HCT116 (cell line): ENCODE measurements around the gene IL18. TPM values are rescaled to one million over a fixed set of nuclear protein-coding genes. Genes with fewer than 3 reads are reported as not detected.
A peak's percentile ranks its signal among the peaks of the same experiment; 100 is the strongest.

Experiments
- ATAC-seq: fragments of 200-7000 bp; cut with Tn5 transposase; 2 replicates; pipeline ENCODE4 v1.9.1; 2020; ENCODE audit warnings: mild to moderate bottlenecking, moderate library complexity
- BruUV-seq: library from RNA; stranded (reverse); fragments of 400-500 nt; replicated peaks from 2 replicates; lab custom pipeline; 2021; lab: Mats Ljungman, UMichigan
- CTCF ChIA-PET: fragments of 300-600 bp; sonication (Branson Sonifier 250); formaldehyde crosslinking; loops from one replicate; lab custom pipeline; 2021; ENCODE audit warnings: antibody characterized with exemption; lab: Charles Lee
- POLR2A ChIA-PET: fragments of 300-600, 350-600 bp; sonication (Branson Sonifier 250); formaldehyde crosslinking; loops from one replicate; lab custom pipeline; 2021; ENCODE audit warnings: antibody characterized with exemption; lab: Charles Lee
- RAD21 ChIA-PET, 2 experiments: fragments of 300-600 bp; sonication (Branson Sonifier 250); formaldehyde crosslinking; loops; one replicate each; lab custom pipeline; 2023; ENCODE audit warnings: low total read pairs in 2 of 2; ENCODE audit not compliant: uncharacterized antibody in 2 of 2, unreplicated experiment in 2 of 2, low non-redundant PET in 1 of 2; lab: Charles Lee
- DNase-seq: peaks from one replicate; pipeline ENCODE4 v3.0.0-alpha.2; 2010; ENCODE audit warnings: low read depth, low spot score
- H2AFZ ChIP-seq: fragments of 200-600 bp; shearing (Covaris generic), sonication (generic); 2 replicates; pipeline ENCODE4 v1.6.1; 2017; ENCODE audit warnings: low read depth, mixed run types, mixed read lengths, antibody characterized with exemption, low read length; ENCODE audit not compliant: poor library complexity, severe bottlenecking
- H3K27ac ChIP-seq: 2 replicates; pipeline ENCODE4 v1.5.1; 2012; ENCODE audit warnings: low read depth, low read length
- H3K27me3 ChIP-seq: fragments of 200-600 bp; sonication (generic); 2 replicates; pipeline ENCODE4 v1.6.1; 2016; ENCODE audit warnings: mixed run types, low read length, mixed read lengths; ENCODE audit not compliant: insufficient read depth
- H3K36me3 ChIP-seq, 2 experiments: fragments of 200-500 bp in 1 of 2; fragments of 200-600 bp in 1 of 2; sonication (Bioruptor generic) in 1 of 2; sonication (generic) in 1 of 2; 2 replicates each; pipeline versions ENCODE4 v1.5.1 to v1.6.1; 2014 to 2016; ENCODE audit warnings: low read length in 2 of 2, inconsistent platforms in 1 of 2, mixed read lengths in 1 of 2, mixed run types in 1 of 2; ENCODE audit not compliant: insufficient read depth in 2 of 2, control insufficient read depth in 1 of 2
- H3K4me1 ChIP-seq, 2 experiments: fragments of 200-600 bp in 1 of 2; sonication (generic) in 1 of 2; 2 replicates each; pipeline versions ENCODE4 v1.5.1 to v1.6.1; 2012 to 2017; ENCODE audit warnings: low read length in 2 of 2, inconsistent platforms in 1 of 2, mild to moderate bottlenecking in 1 of 2, mixed read lengths in 1 of 2, mixed run types in 1 of 2, moderate library complexity in 1 of 2; ENCODE audit not compliant: insufficient read depth in 2 of 2, control insufficient read depth in 1 of 2
- H3K4me2 ChIP-seq: fragments of 200-600 bp; sonication (generic); 2 replicates; pipeline ENCODE4 v1.6.1; 2017; ENCODE audit warnings: mixed run types, low read length, mixed read lengths
- H3K4me3 ChIP-seq, 2 experiments: fragments of 200-600 bp in 1 of 2; sonication (generic) in 1 of 2; replicated peaks in 1 of 2; 2 replicates each; pipeline ENCODE4 v1.5.1; 2011 to 2016; ENCODE audit warnings: low read length in 2 of 2, control low read depth in 1 of 2, low read depth in 1 of 2, mild to moderate bottlenecking in 1 of 2, mixed read lengths in 1 of 2, mixed run types in 1 of 2
- H3K79me2 ChIP-seq: fragments of 200-600 bp; sonication (generic); 2 replicates; pipeline ENCODE4 v1.6.1; 2017; ENCODE audit warnings: mild to moderate bottlenecking, mixed run types, low read length, moderate library complexity, mixed read lengths; ENCODE audit not compliant: insufficient read depth
- H3K9ac ChIP-seq: fragments of 200-600 bp; sonication (generic); 2 replicates; pipeline ENCODE4 v1.6.1; 2016; ENCODE audit warnings: low read length, mixed read lengths
- H3K9me2 ChIP-seq: fragments of 200-600 bp; sonication (generic), shearing (Covaris generic); 2 replicates; pipeline ENCODE4 v1.6.1; 2017; ENCODE audit warnings: mixed run types, mild to moderate bottlenecking, moderate library complexity; ENCODE audit not compliant: insufficient read depth
- H3K9me3 ChIP-seq, 2 experiments: fragments of 200-500 bp in 1 of 2; fragments of 200-600 bp in 1 of 2; sonication (Bioruptor generic) in 1 of 2; sonication (generic) in 1 of 2; 2 replicates each; pipeline ENCODE4 v1.6.1; 2014 to 2017; ENCODE audit warnings: low read length in 2 of 2, mixed read lengths in 2 of 2, inconsistent platforms in 1 of 2, low read depth in 1 of 2, mild to moderate bottlenecking in 1 of 2, mixed run types in 1 of 2, moderate library complexity in 1 of 2; ENCODE audit not compliant: control insufficient read depth in 1 of 2, insufficient read depth in 1 of 2
- H4K20me1 ChIP-seq: fragments of 200-600 bp; sonication (generic), shearing (Covaris generic); 2 replicates; pipeline ENCODE4 v1.6.1; 2017; ENCODE audit warnings: mixed run types, mild to moderate bottlenecking, moderate library complexity; ENCODE audit not compliant: insufficient read depth
- CBX3 ChIP-seq: IDR thresholded peaks from 2 replicates; pipeline ENCODE4 v1.6.1; 2012; ENCODE audit warnings: low read depth
- CEBPB ChIP-seq: IDR thresholded peaks from 2 replicates; pipeline ENCODE4 v1.6.1; 2012; ENCODE audit warnings: low read depth
- CTCF ChIP-seq, 3 experiments: fragments of 200-600 bp in 1 of 3; sonication (generic) in 1 of 3; IDR thresholded peaks in 2 of 3; conservative IDR thresholded peaks in 1 of 3; 2 replicates each; pipeline ENCODE4 v1.5.1; 2012 to 2017; ENCODE audit warnings: low read depth in 2 of 3, low read length in 2 of 3, antibody characterized with exemption in 1 of 3, borderline replicate concordance in 1 of 3, control low read depth in 1 of 3, mild to moderate bottlenecking in 1 of 3, mixed read lengths in 1 of 3, mixed run types in 1 of 3, moderate library complexity in 1 of 3; ENCODE audit not compliant: insufficient read depth in 1 of 3
- EGR1 ChIP-seq: IDR thresholded peaks from 2 replicates; pipeline ENCODE4 v1.6.1; 2012; ENCODE audit warnings: low read depth
- ELF1 ChIP-seq: IDR thresholded peaks from 2 replicates; pipeline ENCODE4 v1.6.1; 2012; ENCODE audit warnings: low read depth, borderline replicate concordance
- MAX ChIP-seq: IDR thresholded peaks from 2 replicates; pipeline ENCODE4 v1.6.1; 2012
- RAD21 ChIP-seq: IDR thresholded peaks from 2 replicates; pipeline ENCODE4 v1.6.1; 2012; ENCODE audit warnings: low read depth, mild to moderate bottlenecking
- REST ChIP-seq: IDR thresholded peaks from 2 replicates; pipeline ENCODE4 v1.6.1; 2012; ENCODE audit warnings: low read depth
- SIN3A ChIP-seq: IDR thresholded peaks from 2 replicates; pipeline ENCODE4 v1.6.1; 2012; ENCODE audit warnings: low read depth
- TCF7L2 ChIP-seq: IDR thresholded peaks from 2 replicates; pipeline ENCODE4 v1.7.0; 2011; ENCODE audit warnings: borderline replicate concordance, inconsistent platforms; ENCODE audit not compliant: insufficient read depth, insufficient read length; ENCODE audit errors: extremely low read depth
- ZBTB33 ChIP-seq: IDR thresholded peaks from 2 replicates; pipeline ENCODE4 v1.6.1; 2011; ENCODE audit warnings: mild to moderate bottlenecking, low read length, moderate library complexity; ENCODE audit not compliant: insufficient replicate concordance; ENCODE audit errors: extremely low read depth
- ZNF274 ChIP-seq: fragments of 200-500 bp; sonication (Bioruptor generic); IDR thresholded peaks from 2 replicates; pipeline ENCODE4 v1.6.1; 2014; ENCODE audit warnings: mild to moderate bottlenecking, low read depth, low read length, inconsistent platforms
- intact Hi-C: fragments of 100-400 bp; cut with micrococcal nuclease; formaldehyde crosslinking; loops from 2 replicates; pipeline ENCODE4 v1.10.0; 2022
- total RNA-seq: library from RNA; stranded (reverse); gene quantifications from one replicate; pipeline ENCODE4 v1.2.1, GENCODE V29; 2021; ENCODE audit not compliant: unreplicated experiment

IL18 gene
- total RNA-seq, 1 experiment from 2014 or later = 112 TPM

- ATAC-seq = no peak
- Histone ChIP-seq H3K9me3 (no peaks in the 10 kb centered on the region), H3K36me3 (no peaks in the 10 kb centered on the region), H3K9ac (no peak within 1 kb of the TSS), H3K79me2 (peaks cover 18% of the 10 kb centered on the region), H3K4me2 (no peak within 1 kb of the TSS; the same call in 1 of the 2 replicates), H3K4me1 (peaks cover 11 to 34% of the 10 kb centered on the region in 2 experiments), H4K20me1 (no peaks in the 10 kb centered on the region), H3K27ac (no peak within 1 kb of the TSS), H3K4me3 (no peak within 1 kb of the TSS), H3K27me3 (no peaks in the 10 kb centered on the region), H2AFZ (peak within 1 kb of the TSS; percentile 37), H3K9me2 (no peaks in the 10 kb centered on the region)
- ChIA-PET CTCF (no interaction called here), RAD21 (no interaction called here), POLR2A (no interaction called here)
- intact Hi-C loops = no loop called here
- no peak for TF ChIP-seq ZBTB33
- no peak for TF ChIP-seq ZNF274
- TF ChIP-seq CBX3 = no peak
- BruUV-seq = no TSS peak
- DNase-seq = no peak
These were observed 3.3 kb upstream of the IL18 start, which contains the start of gene TEX12 for GRCh38 chr11:112167145-112167544. Gene TEX12, plus strand, starts transcription at chr11:112167372. Its CDS starts 1,897 bp downstream, at chr11:112169269.

- Histone ChIP-seq H4K20me1 (no peaks in the 10 kb centered on the region), H3K36me3 (peaks cover 0 to 4% of the 10 kb centered on the region in 2 experiments; a peak in 2 of 4 replicates), H3K27ac (no peak overlapping the region), H3K27me3 (no peaks in the 10 kb centered on the region), H3K9ac (no peak overlapping the region), H3K4me3 (no peak overlapping the region), H2AFZ (peak overlapping the region; percentile 37), H3K9me3 (no peaks in the 10 kb centered on the region), H3K79me2 (peaks cover 24% of the 10 kb centered on the region), H3K4me2 (no peak overlapping the region; the same call in 1 of the 2 replicates), H3K4me1 (peaks cover 11 to 40% of the 10 kb centered on the region in 2 experiments), H3K9me2 (no peaks in the 10 kb centered on the region)
- ChIA-PET CTCF (no interaction called here), RAD21 (no interaction called here), POLR2A (no interaction called here)
- no peak for DNase-seq
- intact Hi-C loops = no loop called here
- no peak for ATAC-seq
- BruUV-seq = no TSS peak
- TF ChIP-seq MAX (no peak), CEBPB (no peak), RAD21 (no peak), CTCF (IDR thresholded peaks at IDR 0.05 in 2 of 3, conservative IDR thresholded peaks at IDR 0.05 in 1 of 3; ENCODE audit: borderline replicate concordance in 1 of 3, insufficient read depth in 1 of 3, low read depth in 2 of 3, low read length in 2 of 3) (no peak), ELF1 (no peak), EGR1 (no peak), SIN3A (no peak), REST (no peak), TCF7L2 (no peak)
These were observed 2.7 kb upstream of the IL18 start for GRCh38 chr11:112166562-112166961.
